ENCODE measurements around the gene DSTYK.

The DSTYK gene

GRCh38 chr1:205211169-205211838 lies at the start of gene DSTYK:
TSS of gene DSTYK (minus strand) at chr1:205211702. CDS start at chr1:205211535, 167 bp downstream.
- DNase-seq: peak; percentile 88

GRCh38 chr1:205259998-205260397 lies 48.5 kb upstream of the DSTYK start:
- no peak for DNase-seq

- no peak for DNase-seq
Measured at GRCh38 chr1:205259324-205259832, 47.9 kb upstream of the DSTYK start.

- no peak for DNase-seq
Measured at GRCh38 chr1:205258719-205259118, 47.2 kb upstream of the DSTYK start.

- no peak for DNase-seq
Measured at GRCh38 chr1:205258261-205258691, 46.8 kb upstream of the DSTYK start.

- DNase-seq: no peak
Measured at GRCh38 chr1:205257735-205258134, 46.2 kb upstream of the DSTYK start.

- no peak for DNase-seq
Measured at GRCh38 chr1:205256951-205257625, 45.6 kb upstream of the DSTYK start.

- DNase-seq: peak; percentile 49
Measured at GRCh38 chr1:205255941-205256780, 44.7 kb upstream of the DSTYK start.

GRCh38 chr1:205251576-205251975 lies 40.1 kb upstream of the DSTYK start:
- no peak for DNase-seq

GRCh38 chr1:205250699-205251098 lies 39.2 kb upstream of the DSTYK start:
- DNase-seq: no peak

- no peak for DNase-seq
Measured at GRCh38 chr1:205249651-205250050, 38.1 kb upstream of the DSTYK start.

- no peak for DNase-seq
Measured at GRCh38 chr1:205248793-205249601, 37.5 kb upstream of the DSTYK start.

- DNase-seq: no peak
Measured at GRCh38 chr1:205247130-205247921, 35.8 kb upstream of the DSTYK start.

- no peak for DNase-seq
Measured at GRCh38 chr1:205246351-205247119, 35.0 kb upstream of the DSTYK start.

GRCh38 chr1:205245096-205245495 lies 33.6 kb upstream of the DSTYK start:
- DNase-seq: no peak

- DNase-seq: no peak
Measured at GRCh38 chr1:205244384-205244783, 32.9 kb upstream of the DSTYK start.

GRCh38 chr1:205243350-205244191 lies 32.1 kb upstream of the DSTYK start:
- no peak for DNase-seq

- no peak for DNase-seq
Measured at GRCh38 chr1:205241366-205242030, 30.0 kb upstream of the DSTYK start.

- no peak for DNase-seq
Measured at GRCh38 chr1:205240569-205240968, 29.1 kb upstream of the DSTYK start.

Data from KG1 (cell line).